ENCODE data around the gene LNX1.

- TF ChIP-seq POLR2A (IDR thresholded peaks at IDR 0.05), result no peak
- no peak for TF ChIP-seq CTCF (IDR thresholded peaks at IDR 0.05)
These were observed 55.0 kb downstream of the LNX1 start for GRCh38 chr4:53536328-53536727.
